ENCODE results near the gene AHDC1. TPM values are rescaled to one million over a fixed set of nuclear protein-coding genes. Genes with fewer than 3 reads are reported as not detected.

AHDC1 gene
- total and polyA plus RNA-seq, 2 of the 13 experiments (the other 11 are each of a cell fraction or from before 2014, with no cell fraction given): 1.0 to 2.7 TPM

DNA sequence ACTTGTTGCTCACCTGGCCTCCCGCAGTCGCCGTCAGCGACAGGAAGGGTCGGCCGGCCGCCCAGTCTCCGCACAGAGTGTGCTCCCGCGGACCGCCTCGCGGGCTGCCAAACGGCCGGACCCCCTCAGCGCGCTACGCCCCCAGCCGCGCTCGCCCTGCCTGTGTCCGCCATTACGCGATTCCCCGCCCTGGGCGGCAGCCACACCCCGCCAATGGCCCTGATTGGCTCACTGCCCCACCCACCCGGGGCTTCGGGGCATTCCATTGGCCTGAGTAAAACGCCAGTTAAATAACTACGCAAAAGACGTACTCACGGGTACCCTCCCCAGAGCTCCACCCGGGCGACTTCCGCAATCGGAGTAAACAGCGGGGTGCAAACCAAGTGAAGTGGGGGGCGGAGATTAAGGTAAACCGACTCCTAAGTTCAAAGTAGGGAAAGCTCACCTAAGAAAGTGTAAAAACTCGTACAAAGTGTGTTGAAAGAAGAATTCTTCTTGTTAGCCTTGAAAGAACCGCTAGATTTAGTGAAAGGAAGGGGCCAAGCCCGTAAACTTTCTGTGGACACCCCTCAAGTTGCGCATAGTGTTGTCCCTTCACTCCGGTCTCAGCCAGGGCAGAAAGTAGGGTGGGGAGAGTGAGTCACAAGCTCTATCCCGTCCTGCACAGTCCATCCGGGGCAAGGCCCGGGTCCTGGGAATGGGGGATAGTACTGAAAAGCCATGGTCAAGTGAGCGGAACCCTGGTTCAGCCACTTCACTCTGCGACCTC lies 113.8 kb downstream of the AHDC1 start, which contains the start of gene WASF2 (continued):
- peak; percentile 74 for TF ChIP-seq MIXL1 (CRISPR knock-in tag; IDR thresholded peaks at IDR 0.05)
- no peak for TF ChIP-seq FOSL1 (CRISPR knock-in tag; IDR thresholded peaks at IDR 0.05; ENCODE audit: borderline replicate concordance)
- TF ChIP-seq TCF7L2 (IDR thresholded peaks at IDR 0.05; ENCODE audit: low read depth, low read length): no peak
- no peak for TF ChIP-seq REXO4 (CRISPR knock-in tag; IDR thresholded peaks at IDR 0.05; ENCODE audit: borderline replicate concordance)
- TF ChIP-seq ZNF296 (CRISPR knock-in tag; conservative IDR thresholded peaks at IDR 0.05): no peak
- TF ChIP-seq ZNF24 (IDR thresholded peaks at IDR 0.05): 0 out of 2 replicates have a peak, but pooled peaks have one; percentile 12
- peak; percentile 93 for TF ChIP-seq FOSL2 (CRISPR knock-in tag; IDR thresholded peaks at IDR 0.05)
- TF ChIP-seq, protein P1, sequence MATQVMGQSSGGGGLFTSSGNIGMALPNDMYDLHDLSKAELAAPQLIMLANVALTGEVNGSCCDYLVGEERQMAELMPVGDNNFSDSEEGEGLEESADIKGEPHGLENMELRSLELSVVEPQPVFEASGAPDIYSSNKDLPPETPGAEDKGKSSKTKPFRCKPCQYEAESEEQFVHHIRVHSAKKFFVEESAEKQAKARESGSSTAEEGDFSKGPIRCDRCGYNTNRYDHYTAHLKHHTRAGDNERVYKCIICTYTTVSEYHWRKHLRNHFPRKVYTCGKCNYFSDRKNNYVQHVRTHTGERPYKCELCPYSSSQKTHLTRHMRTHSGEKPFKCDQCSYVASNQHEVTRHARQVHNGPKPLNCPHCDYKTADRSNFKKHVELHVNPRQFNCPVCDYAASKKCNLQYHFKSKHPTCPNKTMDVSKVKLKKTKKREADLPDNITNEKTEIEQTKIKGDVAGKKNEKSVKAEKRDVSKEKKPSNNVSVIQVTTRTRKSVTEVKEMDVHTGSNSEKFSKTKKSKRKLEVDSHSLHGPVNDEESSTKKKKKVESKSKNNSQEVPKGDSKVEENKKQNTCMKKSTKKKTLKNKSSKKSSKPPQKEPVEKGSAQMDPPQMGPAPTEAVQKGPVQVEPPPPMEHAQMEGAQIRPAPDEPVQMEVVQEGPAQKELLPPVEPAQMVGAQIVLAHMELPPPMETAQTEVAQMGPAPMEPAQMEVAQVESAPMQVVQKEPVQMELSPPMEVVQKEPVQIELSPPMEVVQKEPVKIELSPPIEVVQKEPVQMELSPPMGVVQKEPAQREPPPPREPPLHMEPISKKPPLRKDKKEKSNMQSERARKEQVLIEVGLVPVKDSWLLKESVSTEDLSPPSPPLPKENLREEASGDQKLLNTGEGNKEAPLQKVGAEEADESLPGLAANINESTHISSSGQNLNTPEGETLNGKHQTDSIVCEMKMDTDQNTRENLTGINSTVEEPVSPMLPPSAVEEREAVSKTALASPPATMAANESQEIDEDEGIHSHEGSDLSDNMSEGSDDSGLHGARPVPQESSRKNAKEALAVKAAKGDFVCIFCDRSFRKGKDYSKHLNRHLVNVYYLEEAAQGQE (IDR thresholded peaks at IDR 0.05; ENCODE audit: borderline replicate concordance in 1 of 2, low read depth in 1 of 2, low read length in 2 of 2): peak in 1 of 2 experiments; percentile 70; a peak in 1 of 4 replicates
- TF ChIP-seq, protein P2, sequence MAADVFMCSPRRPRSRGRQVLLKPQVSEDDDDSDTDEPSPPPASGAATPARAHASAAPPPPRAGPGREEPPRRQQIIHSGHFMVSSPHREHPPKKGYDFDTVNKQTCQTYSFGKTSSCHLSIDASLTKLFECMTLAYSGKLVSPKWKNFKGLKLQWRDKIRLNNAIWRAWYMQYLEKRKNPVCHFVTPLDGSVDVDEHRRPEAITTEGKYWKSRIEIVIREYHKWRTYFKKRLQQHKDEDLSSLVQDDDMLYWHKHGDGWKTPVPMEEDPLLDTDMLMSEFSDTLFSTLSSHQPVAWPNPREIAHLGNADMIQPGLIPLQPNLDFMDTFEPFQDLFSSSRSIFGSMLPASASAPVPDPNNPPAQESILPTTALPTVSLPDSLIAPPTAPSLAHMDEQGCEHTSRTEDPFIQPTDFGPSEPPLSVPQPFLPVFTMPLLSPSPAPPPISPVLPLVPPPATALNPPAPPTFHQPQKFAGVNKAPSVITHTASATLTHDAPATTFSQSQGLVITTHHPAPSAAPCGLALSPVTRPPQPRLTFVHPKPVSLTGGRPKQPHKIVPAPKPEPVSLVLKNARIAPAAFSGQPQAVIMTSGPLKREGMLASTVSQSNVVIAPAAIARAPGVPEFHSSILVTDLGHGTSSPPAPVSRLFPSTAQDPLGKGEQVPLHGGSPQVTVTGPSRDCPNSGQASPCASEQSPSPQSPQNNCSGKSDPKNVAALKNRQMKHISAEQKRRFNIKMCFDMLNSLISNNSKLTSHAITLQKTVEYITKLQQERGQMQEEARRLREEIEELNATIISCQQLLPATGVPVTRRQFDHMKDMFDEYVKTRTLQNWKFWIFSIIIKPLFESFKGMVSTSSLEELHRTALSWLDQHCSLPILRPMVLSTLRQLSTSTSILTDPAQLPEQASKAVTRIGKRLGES (CRISPR knock-in tag; IDR thresholded peaks at IDR 0.05; ENCODE audit: borderline replicate concordance): no peak
- TF ChIP-seq, protein P3, sequence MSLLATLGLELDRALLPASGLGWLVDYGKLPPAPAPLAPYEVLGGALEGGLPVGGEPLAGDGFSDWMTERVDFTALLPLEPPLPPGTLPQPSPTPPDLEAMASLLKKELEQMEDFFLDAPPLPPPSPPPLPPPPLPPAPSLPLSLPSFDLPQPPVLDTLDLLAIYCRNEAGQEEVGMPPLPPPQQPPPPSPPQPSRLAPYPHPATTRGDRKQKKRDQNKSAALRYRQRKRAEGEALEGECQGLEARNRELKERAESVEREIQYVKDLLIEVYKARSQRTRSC (CRISPR knock-in tag; IDR thresholded peaks at IDR 0.05; ENCODE audit: low read depth): no peak
- TF ChIP-seq MXD4 (CRISPR knock-in tag; IDR thresholded peaks at IDR 0.05): peak; percentile 65; the same call in 1 of the 2 replicates
- TF ChIP-seq, protein P4, sequence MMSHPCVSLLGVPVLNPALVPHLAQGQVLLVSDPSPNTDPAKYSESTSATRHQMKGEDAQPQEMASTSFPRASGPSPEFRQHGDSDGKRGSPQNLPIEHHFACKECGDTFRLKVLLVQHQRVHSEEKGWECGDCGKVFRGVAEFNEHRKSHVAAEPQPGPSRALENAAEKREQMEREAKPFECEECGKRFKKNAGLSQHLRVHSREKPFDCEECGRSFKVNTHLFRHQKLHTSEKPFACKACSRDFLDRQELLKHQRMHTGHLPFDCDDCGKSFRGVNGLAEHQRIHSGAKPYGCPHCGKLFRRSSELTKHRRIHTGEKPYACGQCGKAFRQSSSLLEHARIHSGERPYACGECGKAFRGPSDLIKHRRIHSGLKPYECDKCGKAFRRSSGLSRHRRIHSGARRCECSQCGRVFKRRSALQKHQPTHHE (CRISPR knock-in tag; IDR thresholded peaks at IDR 0.05; ENCODE audit: borderline replicate concordance): peak; percentile 56
- TF ChIP-seq, protein P5, sequence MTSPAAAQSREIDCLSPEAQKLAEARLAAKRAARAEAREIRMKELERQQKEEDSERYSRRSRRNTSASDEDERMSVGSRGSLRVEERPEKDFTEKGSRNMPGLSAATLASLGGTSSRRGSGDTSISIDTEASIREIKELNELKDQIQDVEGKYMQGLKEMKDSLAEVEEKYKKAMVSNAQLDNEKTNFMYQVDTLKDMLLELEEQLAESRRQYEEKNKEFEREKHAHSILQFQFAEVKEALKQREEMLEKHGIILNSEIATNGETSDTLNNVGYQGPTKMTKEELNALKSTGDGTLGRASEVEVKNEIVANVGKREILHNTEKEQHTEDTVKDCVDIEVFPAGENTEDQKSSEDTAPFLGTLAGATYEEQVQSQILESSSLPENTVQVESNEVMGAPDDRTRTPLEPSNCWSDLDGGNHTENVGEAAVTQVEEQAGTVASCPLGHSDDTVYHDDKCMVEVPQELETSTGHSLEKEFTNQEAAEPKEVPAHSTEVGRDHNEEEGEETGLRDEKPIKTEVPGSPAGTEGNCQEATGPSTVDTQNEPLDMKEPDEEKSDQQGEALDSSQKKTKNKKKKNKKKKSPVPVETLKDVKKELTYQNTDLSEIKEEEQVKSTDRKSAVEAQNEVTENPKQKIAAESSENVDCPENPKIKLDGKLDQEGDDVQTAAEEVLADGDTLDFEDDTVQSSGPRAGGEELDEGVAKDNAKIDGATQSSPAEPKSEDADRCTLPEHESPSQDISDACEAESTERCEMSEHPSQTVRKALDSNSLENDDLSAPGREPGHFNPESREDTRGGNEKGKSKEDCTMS (CRISPR knock-in tag; conservative IDR thresholded peaks at IDR 0.05): no peak

Data from HepG2 (cell line).